ENCODE data around the gene ADAMTS12. TPM values are rescaled to one million over a fixed set of nuclear protein-coding genes. Genes with fewer than 3 reads are reported as not detected.

ADAMTS12 gene
- total RNA-seq, 1 experiment from 2014 or later: not detected

GRCh38 chr5:33614039-33614438 lies 277.8 kb downstream of the ADAMTS12 start:
- ChIA-PET POLR2A (no interaction called here), CTCF (no interaction called here)
- no peaks in the 10 kb centered on the region for H3K27me3 Mint-ChIP-seq (ENCODE audit: insufficient read depth, unreplicated experiment)
- no peak for TF ChIP-seq CTCF (IDR thresholded peaks at IDR 0.05; ENCODE audit: unreplicated experiment)
- H3K27ac Mint-ChIP-seq (ENCODE audit: low read depth, unreplicated experiment): no peak overlapping the region
- no TSS peak for BruUV-seq (replicated peaks)
- H3K9me3 Mint-ChIP-seq (ENCODE audit: unreplicated experiment): no peaks in the 10 kb centered on the region
- H3K4me1 Mint-ChIP-seq (ENCODE audit: insufficient read depth, unreplicated experiment): no peaks in the 10 kb centered on the region
- H3K36me3 Mint-ChIP-seq (ENCODE audit: insufficient read depth, unreplicated experiment): no peaks in the 10 kb centered on the region
- intact Hi-C loops (cut with micrococcal nuclease): no loop called here
- H3K4me3 Mint-ChIP-seq (ENCODE audit: unreplicated experiment): no peak overlapping the region
- no peak for DNase-seq (ENCODE audit: unreplicated experiment)

GRCh38 chr5:33612386-33612785 lies 279.4 kb downstream of the ADAMTS12 start:
- H3K36me3 Mint-ChIP-seq (ENCODE audit: insufficient read depth, unreplicated experiment): no peaks in the 10 kb centered on the region
- BruUV-seq (replicated peaks): no TSS peak
- intact Hi-C loops (cut with micrococcal nuclease): no loop called here
- ChIA-PET POLR2A (no interaction called here), CTCF (no interaction called here)
- no peak overlapping the region for H3K27ac Mint-ChIP-seq (ENCODE audit: low read depth, unreplicated experiment)
- H3K4me3 Mint-ChIP-seq (ENCODE audit: unreplicated experiment): no peak overlapping the region
- no peak for TF ChIP-seq CTCF (IDR thresholded peaks at IDR 0.05; ENCODE audit: unreplicated experiment)
- no peaks in the 10 kb centered on the region for H3K9me3 Mint-ChIP-seq (ENCODE audit: unreplicated experiment)
- no peaks in the 10 kb centered on the region for H3K27me3 Mint-ChIP-seq (ENCODE audit: insufficient read depth, unreplicated experiment)
- no peaks in the 10 kb centered on the region for H3K4me1 Mint-ChIP-seq (ENCODE audit: insufficient read depth, unreplicated experiment)
- DNase-seq (ENCODE audit: unreplicated experiment): peak; percentile 9

GRCh38 chr5:33611877-33612276 lies 279.9 kb downstream of the ADAMTS12 start:
- CTCF ChIA-PET: interaction anchor here (1.0 kb wide), 1 partner anchor 323 kb away, joined by 4 read pairs; no protein-coding TSS in a partner anchor

GRCh38 chr5:33608344-33609041 lies 283.3 kb downstream of the ADAMTS12 start:
- TF ChIP-seq CTCF (IDR thresholded peaks at IDR 0.05; ENCODE audit: unreplicated experiment): no peak
- no peaks in the 10 kb centered on the region for H3K9me3 Mint-ChIP-seq (ENCODE audit: unreplicated experiment)
- intact Hi-C loops (cut with micrococcal nuclease): no loop called here
- no peak overlapping the region for H3K27ac Mint-ChIP-seq (ENCODE audit: low read depth, unreplicated experiment)
- no peaks in the 10 kb centered on the region for H3K36me3 Mint-ChIP-seq (ENCODE audit: insufficient read depth, unreplicated experiment)
- H3K4me3 Mint-ChIP-seq (ENCODE audit: unreplicated experiment): no peak overlapping the region
- H3K4me1 Mint-ChIP-seq (ENCODE audit: insufficient read depth, unreplicated experiment): no peaks in the 10 kb centered on the region
- ChIA-PET POLR2A (interaction anchor here (0.7 to 0.8 kb wide), 2 partner anchors 326 to 1246 kb away, joined by 4 to 5 read pairs; no protein-coding TSS in a partner anchor), CTCF (no interaction called here)
- peaks cover 8% of the 10 kb centered on the region for H3K27me3 Mint-ChIP-seq (ENCODE audit: insufficient read depth, unreplicated experiment)
- DNase-seq (ENCODE audit: unreplicated experiment): no peak
- no TSS peak for BruUV-seq (replicated peaks)

More at GRCh38 chr5:33611877-33612276, 279.9 kb downstream of the ADAMTS12 start:
- no peaks in the 10 kb centered on the region for H3K9me3 Mint-ChIP-seq (ENCODE audit: unreplicated experiment)
- BruUV-seq (replicated peaks): no TSS peak
- intact Hi-C loops (cut with micrococcal nuclease): no loop called here
- H3K27ac Mint-ChIP-seq (ENCODE audit: low read depth, unreplicated experiment): no peak overlapping the region
- DNase-seq (ENCODE audit: unreplicated experiment): peak; percentile 43
- no peaks in the 10 kb centered on the region for H3K27me3 Mint-ChIP-seq (ENCODE audit: insufficient read depth, unreplicated experiment)
- H3K4me3 Mint-ChIP-seq (ENCODE audit: unreplicated experiment): no peak overlapping the region
- no peaks in the 10 kb centered on the region for H3K36me3 Mint-ChIP-seq (ENCODE audit: insufficient read depth, unreplicated experiment)
- H3K4me1 Mint-ChIP-seq (ENCODE audit: insufficient read depth, unreplicated experiment): no peaks in the 10 kb centered on the region
- no peak for TF ChIP-seq CTCF (IDR thresholded peaks at IDR 0.05; ENCODE audit: unreplicated experiment)
- POLR2A ChIA-PET: no interaction called here
